Heart right ventricle (tissue), 16 donors: ENCODE data around the gene AGTRAP. TPM values are rescaled to one million over a fixed set of nuclear protein-coding genes. Genes with fewer than 3 reads are reported as not detected.
A peak's percentile ranks its signal among the peaks of the same experiment; 100 is the strongest.

Experiments
- ATAC-seq, 8 donors: fragments of 200-7000 bp; cut with Tn5 transposase; one replicate each; pipeline ENCODE4 v1.9.1; 2020; ENCODE audit warnings: mild to moderate bottlenecking in 8 of 8, moderate library complexity in 8 of 8, moderate number of reproducible peaks in 1 of 8
- DNase-seq, 2 donors: peaks; one replicate each; pipeline ENCODE4 v3.0.0-alpha.2; 2020
- H3K27ac ChIP-seq, 10 donors: fragments of 200-600 bp; sonication (generic) in 2 of 10; one replicate each; pipeline versions ENCODE4 v1.5.0 to v1.8.0; 2020 to 2022; ENCODE audit warnings: mild to moderate bottlenecking in 3 of 10
- H3K27me3 ChIP-seq, 7 donors: fragments of 200-600 bp; one replicate each; pipeline ENCODE4 v1.8.0; 2021 to 2022; ENCODE audit warnings: mild to moderate bottlenecking in 2 of 7
- H3K36me3 ChIP-seq, 9 donors: fragments of 200-600 bp; sonication (generic) in 1 of 9; one replicate each; pipeline versions ENCODE4 v1.5.0 to v1.8.0; 2020 to 2022; ENCODE audit warnings: mild to moderate bottlenecking in 2 of 9
- H3K4me1 ChIP-seq, 9 donors: fragments of 200-600 bp; sonication (generic) in 1 of 9; one replicate each; pipeline versions ENCODE4 v1.5.0 to v1.8.0; 2020 to 2022; ENCODE audit warnings: mild to moderate bottlenecking in 4 of 9
- H3K4me3 ChIP-seq, 10 donors: fragments of 200-600 bp; sonication (generic) in 2 of 10; one replicate each; pipeline versions ENCODE4 v1.5.0 to v1.8.0; 2020 to 2022; ENCODE audit warnings: mild to moderate bottlenecking in 7 of 10, moderate library complexity in 2 of 10
- H3K9me3 ChIP-seq, 11 donors: fragments of 200-600 bp in 10 of 11; sonication (generic) in 2 of 11; one replicate each; pipeline versions ENCODE4 v1.5.0 to v1.8.0; 2013 to 2022; ENCODE audit warnings: mild to moderate bottlenecking in 2 of 11, control low read depth in 1 of 11, moderate library complexity in 1 of 11
- CTCF ChIP-seq, 9 donors: fragments of 200-600 bp; sonication (generic) in 2 of 9; IDR thresholded peaks; one replicate each; pipeline versions ENCODE4 v1.5.0 to v1.8.0; 2021 to 2022; ENCODE audit warnings: antibody characterized with exemption in 9 of 9, mild to moderate bottlenecking in 5 of 9, moderate library complexity in 1 of 9
- WGBS, 2 donors: extraction: QIAGEN DNeasy Blood & Tissue Kit; methylation state at CpG; one replicate each; pipeline ENCODE4 v1.1.7; 2013; ENCODE audit warnings: inconsistent platforms in 1 of 2; 5-methylcytosine and 5-hydroxymethylcytosine counted together
- intact Hi-C, 10 donors: fragments of 100-400 bp; cut with DNase I; formaldehyde crosslinking; loops; one replicate each; pipeline versions ENCODE4 v1.11.1 to v1.14.2; 2022
- polyA plus RNA-seq, 2 donors: library from polyadenylated mRNA; stranded (reverse); fragments of 200-250 nt; gene quantifications; one replicate each; pipeline ENCODE4 v1.2.3, GENCODE V29; 2013
- total RNA-seq, 10 donors: library from RNA; stranded (reverse); fragmentation: NEBNext Ultra II Directional in 3 of 10; extraction: Animal tissue kit (Norgen Biotek cat#: 25700) in 3 of 10; gene quantifications; one replicate each; pipeline versions ENCODE4 v1.2.1 to v1.2.4, GENCODE V29; 2021 to 2023
- donor health status: Arrhythmogenic right ventricular cardiomyopathy.
- donor health status: ischemic (EF 13 %, LVEDD 7.1; RV severe dilation, severe dysfunction).
- donor health status: healthy with polysubstance abuse.
- donor health status: DM: no; HTN: yes; CAD: no.
- donor health status: DM: no; HTN: no; CAD: no.
- donor health status: ischemic (EF 25% LVEDD 6.9; RV normal size, moderate dysfunction).
- donor health status: ischemic (EF 25% LVEDD 5.7; RV mildly dilated, moderate dysfunction).
- donor health status: healthy.
- donor health status: DM: yes; HTN: yes; CAD: no.
- donor health status: Ischemic cardiomyopathy.
- donor health status: ischemic (EF 35%, LVEDD 5.7; RV mildly dilated, moderate dysfunction).
- donor health status: nonischemic (EF 11% LVEDD 7.7; RV severe dilation, severe dysfunction).
- donor health status: DM: yes; HTN: yes; CAD: no.
- donor health status: PGD.
- donor health status: ischemic (EF 29% LVEDD 5.4; RV normal size, mild dysfunction).
- donor health status: nonischemic (EF 23%, LVEDD 6.1; RV moderate dilation, normal function).

AGTRAP gene
- total and polyA plus RNA-seq, 12 donors: 12.9 to 96.7 (median 19.2) TPM

GRCh38 chr1:11771481-11772043, 35.6 kb downstream of the AGTRAP start:
- DNase-seq: no peak
- Histone ChIP-seq H3K36me3 (no peaks in the 10 kb centered on the region), H3K27ac (no peak overlapping the region), H3K27me3 (no peaks in the 10 kb centered on the region), H3K4me1 (peaks cover 0 to 16% (median 8%) of the 10 kb centered on the region in 9 donors), H3K9me3 (no peaks in the 10 kb centered on the region), H3K4me3 (no peak overlapping the region)
- WGBS, 2 donors: 67 to 76% methylated on average over 11 of the region's 11 CpGs
- TF ChIP-seq CTCF (IDR thresholded peaks at IDR 0.05): no peak
- intact Hi-C loops: no loop called here
- ATAC-seq: no peak

DNA sequence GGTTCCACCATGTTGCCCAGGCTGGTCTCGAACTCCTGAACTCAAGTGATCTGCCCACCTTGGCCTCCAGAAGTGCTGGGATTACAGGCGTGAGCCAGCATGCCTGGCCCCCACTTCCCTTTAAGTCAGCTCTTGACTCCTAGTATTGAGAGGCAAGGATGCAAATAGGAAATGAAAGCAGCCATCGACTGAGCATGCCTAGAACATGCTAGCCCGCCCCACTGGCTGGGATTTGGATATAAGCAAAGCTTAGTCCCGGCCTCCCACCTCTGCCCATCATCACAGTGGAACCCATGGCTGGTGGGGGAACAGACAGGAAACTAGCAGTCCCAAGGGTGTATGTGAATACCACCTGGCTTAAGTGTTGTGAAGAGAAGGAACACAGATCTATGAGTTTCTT, 36.5 kb downstream of the AGTRAP start:
- H3K36me3 ChIP-seq: no peaks in the 10 kb centered on the region
- ATAC-seq (no peak), DNase-seq (no peak)
- H3K27me3 ChIP-seq: no peaks in the 10 kb centered on the region
- 53 to 55% methylated on average over 5 of the region's 5 CpGs for WGBS, 2 donors
- no peaks in the 10 kb centered on the region for H3K9me3 ChIP-seq
- TF ChIP-seq CTCF (IDR thresholded peaks at IDR 0.05): no peak
- no peak overlapping the region for H3K4me3 ChIP-seq
- H3K27ac ChIP-seq: no peak overlapping the region
- intact Hi-C loops: no loop called here
- H3K4me1 ChIP-seq: peaks cover 0 to 16% (median 8%) of the 10 kb centered on the region in 9 donors

DNA sequence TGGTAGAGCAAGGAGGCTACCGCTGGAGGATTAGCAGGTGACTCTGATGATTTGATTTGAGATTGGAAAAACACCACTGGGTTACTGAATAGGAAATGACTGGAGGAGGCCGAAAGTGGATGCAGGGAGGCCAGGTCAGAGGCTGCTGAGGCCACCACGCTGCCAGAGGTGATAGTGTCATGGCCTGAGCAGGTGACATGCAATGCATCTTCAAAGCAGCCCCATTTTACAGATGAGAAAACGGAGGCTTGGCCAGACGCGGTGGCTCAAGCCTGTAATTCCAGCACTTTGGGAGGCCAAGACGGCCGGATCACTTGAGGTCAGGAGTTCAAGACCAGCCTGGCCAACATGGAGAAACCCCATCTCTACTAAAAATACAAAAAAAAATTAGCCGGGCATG, 38.8 kb downstream of the AGTRAP start:
- DNase-seq: no peak
- intact Hi-C loops: no loop called here
- Histone ChIP-seq H3K27ac (no peak overlapping the region), H3K4me3 (no peak overlapping the region), H3K9me3 (no peaks in the 10 kb centered on the region), H3K4me1 (no peaks in the 10 kb centered on the region), H3K27me3 (no peaks in the 10 kb centered on the region), H3K36me3 (no peaks in the 10 kb centered on the region)
- ATAC-seq: no peak
- TF ChIP-seq CTCF (IDR thresholded peaks at IDR 0.05): no peak
- 91 to 94% methylated on average over 9 of the region's 9 CpGs for WGBS, 2 donors

DNA sequence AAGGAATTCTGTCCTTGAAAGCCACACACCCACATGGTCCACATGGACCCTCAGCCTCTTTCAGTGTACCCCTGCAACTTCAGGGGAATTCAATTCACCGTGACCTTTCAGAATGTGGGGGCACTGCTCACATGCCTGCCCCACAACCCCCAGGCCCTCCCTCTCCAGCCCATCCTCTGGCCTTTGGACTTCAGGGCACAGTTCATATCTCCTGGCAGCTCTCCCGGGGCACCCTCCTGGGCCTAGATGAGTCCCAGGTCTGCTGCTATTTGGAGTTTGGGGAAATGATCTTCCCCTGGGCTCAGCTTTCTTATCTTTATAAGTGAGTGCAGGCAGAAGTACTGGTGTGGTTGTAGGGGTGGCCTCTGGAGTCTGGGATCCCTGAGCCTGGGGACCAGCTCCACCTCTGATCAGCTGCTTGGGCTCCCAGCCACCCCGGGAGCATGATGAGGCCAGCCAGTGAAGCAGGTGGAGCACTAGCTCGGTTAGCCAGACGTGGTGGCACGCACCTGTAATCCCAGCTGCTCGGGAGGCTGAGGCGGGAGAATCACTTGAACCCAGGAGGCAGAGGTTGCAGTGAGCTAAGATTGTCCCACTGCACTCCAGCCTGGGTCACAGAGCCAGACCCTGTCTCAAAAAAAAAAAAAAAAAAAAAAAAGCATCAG, 41.9 kb downstream of the AGTRAP start:
- TF ChIP-seq CTCF (IDR thresholded peaks at IDR 0.05): no peak
- no peaks in the 10 kb centered on the region for H3K27me3 ChIP-seq
- WGBS, 2 donors: 82 to 84% methylated on average over 8 of the region's 8 CpGs
- intact Hi-C loops: no loop called here
- DNase-seq (no peak), ATAC-seq (peak in 1 of 8 donors; percentile 33)
- H3K27ac ChIP-seq: no peak overlapping the region
- no peaks in the 10 kb centered on the region for H3K36me3 ChIP-seq
- H3K9me3 ChIP-seq: no peaks in the 10 kb centered on the region
- H3K4me1 ChIP-seq: no peaks in the 10 kb centered on the region
- H3K4me3 ChIP-seq: no peak overlapping the region
